ENCODE data around the gene LHFPL2. TPM values are rescaled to one million over a fixed set of nuclear protein-coding genes. Genes with fewer than 3 reads are reported as not detected.

Gene LHFPL2
- total and polyA plus RNA-seq, 2 experiments from 2014 or later = 10.6 to 50.8 TPM

- peaks cover 3% of the 10 kb centered on the region for H3K27me3 Mint-ChIP-seq (ENCODE audit: insufficient read depth, low read depth, poor library complexity)
- H3K4me1 Mint-ChIP-seq = peaks cover 12% of the 10 kb centered on the region
- peaks cover 45% of the 10 kb centered on the region for H3K79me2 ChIP-seq (replicated peaks; ENCODE audit: insufficient read depth)
- H3K36me3 Mint-ChIP-seq (ENCODE audit: low read depth) = peaks cover 46% of the 10 kb centered on the region
- no peak overlapping the region for H3K4me3 ChIP-seq
- peaks cover 17% of the 10 kb centered on the region; the same call in 2 of the 3 replicates for H3K9me3 Mint-ChIP-seq
- H4K20me1 ChIP-seq (replicated peaks; ENCODE audit: insufficient read depth) = peaks cover 4% of the 10 kb centered on the region
- H3K4me1 ChIP-seq (ENCODE audit: insufficient read depth) = peaks cover 4% of the 10 kb centered on the region; the same call in 1 of the 2 replicates
- H3K4me2 ChIP-seq = no peak overlapping the region
- no peak overlapping the region for H3K4me3 Mint-ChIP-seq
- no peaks in the 10 kb centered on the region; the same call in 1 of the 2 replicates for H3K36me3 ChIP-seq (ENCODE audit: insufficient read depth)
- 0 out of 2 replicates have a peak, but pooled peaks cover 4% of the 10 kb centered on the region for H3K9me2 ChIP-seq (ENCODE audit: insufficient read depth)
- H3K27ac ChIP-seq (ENCODE audit: low read depth) = no peak overlapping the region
- ATAC-seq = no peak
- no peaks in the 10 kb centered on the region for H3F3A ChIP-seq (replicated peaks; ENCODE audit: low read depth)
- no peak for DNase-seq (ENCODE audit: low spot score)
- no peak for TF ChIP-seq ZNF462 (CRISPR knock-in tag; IDR thresholded peaks at IDR 0.05)
- no peaks in the 10 kb centered on the region for H3K27me3 ChIP-seq (ENCODE audit: insufficient read depth)
- H3K27ac Mint-ChIP-seq = no peak overlapping the region; the same call in 1 of the 2 replicates
- no peak overlapping the region for H2AFZ ChIP-seq
Observed at GRCh38 chr5:78553580-78554353, 94.8 kb downstream of the LHFPL2 start.

- DNase-seq (ENCODE audit: low spot score) (no peak), ATAC-seq (no peak)
- H4K20me1 ChIP-seq (replicated peaks; ENCODE audit: insufficient read depth) = peaks cover 4% of the 10 kb centered on the region; the same call in 1 of the 2 replicates
- H3K79me2 ChIP-seq (replicated peaks; ENCODE audit: insufficient read depth) = peaks cover 47% of the 10 kb centered on the region
- Mint-ChIP-seq H3K4me3 (no peak overlapping the region), H3K9me3 (peaks cover 17% of the 10 kb centered on the region; the same call in 2 of the 3 replicates), H3K27me3 (ENCODE audit: insufficient read depth, low read depth, poor library complexity) (peaks cover 3% of the 10 kb centered on the region), H3K36me3 (ENCODE audit: low read depth) (peaks cover 46% of the 10 kb centered on the region), H3K4me1 (peaks cover 11% of the 10 kb centered on the region), H3K27ac (no peak overlapping the region)
- H3K4me3 ChIP-seq = no peak overlapping the region
- no peak overlapping the region for H3K27ac ChIP-seq (ENCODE audit: low read depth)
- no peaks in the 10 kb centered on the region; the same call in 1 of the 2 replicates for H3K4me1 ChIP-seq (ENCODE audit: insufficient read depth)
- no peaks in the 10 kb centered on the region; the same call in 1 of the 2 replicates for H3K36me3 ChIP-seq (ENCODE audit: insufficient read depth)
- H3K4me2 ChIP-seq = no peak overlapping the region
- 0 out of 2 replicates have a peak, but pooled peaks cover 4% of the 10 kb centered on the region for H3K9me2 ChIP-seq (ENCODE audit: insufficient read depth)
- H3F3A ChIP-seq (replicated peaks; ENCODE audit: low read depth) = no peaks in the 10 kb centered on the region
- H3K27me3 ChIP-seq (ENCODE audit: insufficient read depth) = no peaks in the 10 kb centered on the region
- H2AFZ ChIP-seq = no peak overlapping the region
- no peak for TF ChIP-seq ZNF114 (CRISPR knock-in tag; IDR thresholded peaks at IDR 0.05)
- TF ChIP-seq CTCF (conservative IDR thresholded peaks at IDR 0.05; ENCODE audit: low read depth in 2 of 2) = no peak
- no peak for TF ChIP-seq POLR2AphosphoS5 (IDR thresholded peaks at IDR 0.05; ENCODE audit: low read depth)
- TF ChIP-seq JUNB (IDR thresholded peaks at IDR 0.05; ENCODE audit: unreplicated experiment) = no peak
- TF ChIP-seq ETS1 (IDR thresholded peaks at IDR 0.05) = no peak
- TF ChIP-seq NANOG (IDR thresholded peaks at IDR 0.05; ENCODE audit: borderline replicate concordance) = no peak
- no peak for TF ChIP-seq STAT1 (IDR thresholded peaks at IDR 0.05; ENCODE audit: unreplicated experiment)
- TF ChIP-seq EZH2phosphoT487 (IDR thresholded peaks at IDR 0.05; ENCODE audit: unreplicated experiment) = no peak
Observed at GRCh38 chr5:78552729-78553342, 95.7 kb downstream of the LHFPL2 start.
